Measurements from ENCODE around the gene TECTB.
"Not testable (repeated sequence)": the region's sequence is repeated elsewhere in the genome, so short reads cannot be mapped to it uniquely, and the experiment has no call there.

The TECTB gene

DNA sequence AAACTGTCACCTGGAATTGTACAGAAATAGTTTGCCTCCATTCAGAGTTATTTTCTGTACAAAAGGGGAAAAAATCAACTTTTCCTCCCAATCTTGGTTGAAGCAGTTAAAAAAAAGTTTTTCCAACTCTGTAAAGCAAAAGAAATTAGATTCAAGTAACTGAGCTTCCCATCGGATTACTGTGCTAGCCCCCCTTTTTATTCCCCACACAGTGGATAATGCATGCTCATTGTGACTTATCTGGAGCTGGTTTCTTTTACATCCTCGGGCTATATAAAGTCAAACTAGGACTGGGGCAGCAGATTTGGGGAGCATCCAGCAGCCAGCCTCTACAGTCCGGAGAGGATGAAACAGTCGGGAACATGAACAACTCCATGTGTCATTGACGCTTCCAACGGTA is at the start of gene TECTB:
Gene TECTB (plus strand): TSS at position 301 of the 400 bp plus-strand sequence. CDS start 335 bp downstream, outside the sequence.
- no peak for DNase-seq (ENCODE audit: low spot score)

GRCh38 chr10:112235141-112235540 is 48.1 kb upstream of the TECTB start:
- DNase-seq (ENCODE audit: low spot score), result no peak

DNA sequence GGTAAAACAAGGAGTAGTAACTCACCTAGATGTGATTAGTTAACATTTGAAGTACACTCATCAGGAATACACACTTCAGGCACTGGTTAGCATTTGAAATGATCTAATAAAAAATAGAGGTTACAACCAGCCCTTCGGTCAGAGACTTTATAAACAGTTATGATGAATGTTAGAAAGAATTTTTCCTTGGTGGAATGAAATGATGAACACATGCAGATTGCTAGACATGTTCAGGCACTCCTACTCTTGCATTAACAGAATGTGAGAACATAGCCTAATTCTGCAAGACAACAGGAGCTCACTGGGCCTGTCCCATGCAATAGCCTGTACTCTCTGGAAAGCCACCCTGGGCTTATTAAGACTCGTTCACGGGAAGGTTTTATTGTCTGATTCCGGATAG is 47.3 kb upstream of the TECTB start:
- no peak for DNase-seq (ENCODE audit: low spot score)

DNA sequence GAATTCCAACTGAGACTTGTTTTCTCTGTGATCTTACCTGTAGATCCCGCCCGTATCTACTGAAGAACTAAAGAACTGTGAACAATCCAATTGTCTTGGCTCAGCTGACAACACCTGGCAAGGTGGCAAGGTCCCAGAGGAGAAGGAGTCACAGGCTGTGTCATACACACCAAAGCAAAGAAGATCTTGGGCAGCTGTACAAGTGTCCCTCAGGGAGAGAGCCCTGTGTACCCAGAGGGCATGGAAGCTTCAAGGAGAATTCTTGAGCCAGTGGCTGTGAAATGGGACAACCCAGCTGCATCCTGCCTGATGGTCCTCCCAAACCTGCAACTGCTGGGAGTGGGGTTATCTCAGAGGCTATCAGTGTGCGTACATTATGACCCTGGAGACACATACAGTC is 46.7 kb upstream of the TECTB start:
- DNase-seq (ENCODE audit: low spot score), result no peak

GRCh38 chr10:112239347-112239746 is 43.9 kb upstream of the TECTB start:
- DNase-seq (ENCODE audit: low spot score), result no peak

- no peak for DNase-seq (ENCODE audit: low spot score)
Measured at GRCh38 chr10:112240441-112240840, 42.8 kb upstream of the TECTB start.

- no peak for DNase-seq (ENCODE audit: low spot score)
Measured at GRCh38 chr10:112241651-112242341, 41.4 kb upstream of the TECTB start.

GRCh38 chr10:112242769-112243168 is 40.4 kb upstream of the TECTB start:
- no peak for DNase-seq (ENCODE audit: low spot score)

GRCh38 chr10:112243713-112244112 is 39.5 kb upstream of the TECTB start:
- DNase-seq (ENCODE audit: low spot score), result no peak

DNA sequence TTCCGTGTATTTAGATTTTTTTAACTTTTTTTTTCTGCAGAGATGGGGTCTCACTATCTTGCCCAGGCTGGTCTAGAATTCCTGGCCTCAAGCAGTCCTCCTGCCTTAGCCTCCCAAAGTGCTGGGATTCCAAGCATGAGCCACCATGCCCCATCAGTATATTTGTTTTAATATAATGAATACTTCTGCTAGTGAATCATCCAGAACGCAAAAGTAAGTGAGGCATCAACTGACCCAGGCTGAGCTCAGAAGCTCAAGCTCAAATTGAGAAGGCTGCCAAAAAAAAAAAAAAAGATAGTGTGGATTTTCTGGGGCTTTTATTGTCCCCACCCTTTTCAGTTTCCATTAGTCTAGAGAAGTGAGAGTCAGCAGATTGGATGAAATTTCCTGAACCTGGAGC is 39.0 kb upstream of the TECTB start:
- no peak for DNase-seq (ENCODE audit: low spot score)

DNA sequence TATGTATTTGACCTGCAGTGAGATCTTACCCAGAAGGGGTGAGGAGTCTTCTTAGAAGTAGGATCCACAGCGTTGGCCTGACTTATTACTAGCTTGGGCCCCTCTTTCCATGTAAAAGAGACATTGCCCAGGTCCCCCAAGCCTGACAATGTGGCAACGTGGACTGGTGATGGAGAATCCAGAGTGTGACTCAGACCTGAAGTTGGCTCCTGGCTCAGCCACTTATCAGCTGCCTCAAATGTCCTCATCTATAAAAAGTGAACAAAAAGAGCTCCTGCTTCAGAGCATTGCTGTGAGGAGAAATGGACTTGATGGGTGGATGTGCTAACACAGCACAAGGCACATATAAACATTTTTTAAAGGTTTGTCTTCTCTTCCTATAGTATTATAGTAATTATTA is 35.4 kb upstream of the TECTB start:
- DNase-seq (ENCODE audit: low spot score), result no peak

GRCh38 chr10:112248584-112249295 is 34.5 kb upstream of the TECTB start:
- no peak for DNase-seq (ENCODE audit: low spot score)

DNA sequence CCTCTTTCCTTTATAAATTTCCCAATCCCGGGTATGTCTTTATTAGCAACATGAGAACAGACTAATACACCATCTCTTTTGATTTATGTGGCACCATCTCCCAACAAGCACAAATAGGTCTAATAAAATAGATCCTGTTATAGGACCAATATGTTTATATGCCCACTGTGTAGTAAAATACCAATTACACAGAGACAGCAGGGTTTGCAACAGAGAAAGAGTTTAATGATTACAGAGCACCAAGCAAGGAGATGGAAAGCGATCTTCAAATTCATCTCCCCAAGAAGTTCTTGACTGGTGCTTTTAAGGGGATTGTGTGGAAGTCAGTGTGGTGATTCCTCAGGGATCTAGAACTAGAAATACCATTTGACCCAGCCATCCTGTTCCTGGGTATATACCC is 33.5 kb upstream of the TECTB start:
- DNase-seq (ENCODE audit: low spot score), result no peak

DNA sequence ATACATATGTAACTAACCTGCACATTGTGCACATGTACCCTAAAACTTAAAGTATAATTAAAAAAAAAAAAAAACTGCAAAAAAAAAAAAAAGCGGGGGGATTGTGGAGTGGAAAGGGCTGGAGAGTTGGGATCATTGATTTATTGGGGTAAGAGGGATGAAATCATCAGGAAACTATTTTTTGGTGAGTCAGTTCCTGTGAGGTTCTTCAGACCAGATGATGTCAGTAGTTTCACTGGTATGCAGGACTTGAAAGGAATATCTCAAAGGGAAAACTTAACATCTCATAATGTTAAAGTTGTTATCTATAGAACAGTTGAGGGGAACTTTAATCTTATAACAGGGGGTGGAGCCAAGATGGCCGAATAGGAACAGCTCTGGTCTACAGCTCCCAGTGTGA is 32.6 kb upstream of the TECTB start:
- DNase-seq (ENCODE audit: low spot score), result no peak

DNA sequence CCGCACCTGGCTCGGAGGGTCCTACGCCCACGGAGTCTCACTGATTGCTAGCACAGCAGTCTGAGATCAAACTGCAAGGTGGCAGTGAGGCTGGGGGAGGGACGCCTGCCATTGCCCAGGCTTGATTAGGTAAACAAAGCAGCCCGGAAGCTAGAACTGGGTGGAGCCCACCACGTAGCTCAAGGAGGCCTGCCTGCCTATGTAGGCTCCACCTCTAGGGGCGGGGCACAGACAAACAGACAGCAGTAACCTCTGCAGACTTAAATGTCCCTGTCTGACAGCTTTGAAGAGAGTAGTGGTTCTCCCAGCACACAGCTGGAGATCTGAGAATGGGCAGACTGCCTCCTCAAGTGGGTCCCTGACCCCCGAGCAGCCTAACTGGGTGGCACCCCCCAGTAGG is 32.0 kb upstream of the TECTB start:
- not testable (repeated sequence) for DNase-seq (ENCODE audit: low spot score)

DNA sequence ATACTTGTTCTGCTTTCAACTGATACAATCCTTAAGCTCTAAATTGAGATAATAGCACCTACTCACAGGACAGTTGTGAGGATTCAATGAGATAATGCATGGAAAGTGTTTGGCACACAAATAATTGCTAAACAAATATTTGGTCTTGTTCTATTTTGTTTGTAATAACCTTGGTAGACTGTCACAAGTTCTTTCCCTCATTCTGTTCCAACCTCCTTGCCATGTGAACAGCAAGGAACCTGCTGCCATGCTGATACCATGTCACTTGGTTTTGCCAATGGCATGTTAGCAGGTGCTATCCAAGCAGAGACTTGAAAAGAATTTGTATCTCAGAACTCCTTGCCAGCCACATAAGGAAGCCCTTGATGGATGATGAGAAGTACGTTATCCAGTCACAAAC is 24.8 kb upstream of the TECTB start:
- DNase-seq (ENCODE audit: low spot score), result no peak

- DNase-seq (ENCODE audit: low spot score), result no peak
Measured at GRCh38 chr10:112259688-112260087, 23.5 kb upstream of the TECTB start.

GRCh38 chr10:112260831-112261230 is 22.4 kb upstream of the TECTB start:
- DNase-seq (ENCODE audit: low spot score), result no peak

GRCh38 chr10:112261281-112261822 is 21.8 kb upstream of the TECTB start:
- DNase-seq (ENCODE audit: low spot score), result no peak

GRCh38 chr10:112262546-112262945 is 20.7 kb upstream of the TECTB start:
- DNase-seq (ENCODE audit: low spot score), result no peak

DNA sequence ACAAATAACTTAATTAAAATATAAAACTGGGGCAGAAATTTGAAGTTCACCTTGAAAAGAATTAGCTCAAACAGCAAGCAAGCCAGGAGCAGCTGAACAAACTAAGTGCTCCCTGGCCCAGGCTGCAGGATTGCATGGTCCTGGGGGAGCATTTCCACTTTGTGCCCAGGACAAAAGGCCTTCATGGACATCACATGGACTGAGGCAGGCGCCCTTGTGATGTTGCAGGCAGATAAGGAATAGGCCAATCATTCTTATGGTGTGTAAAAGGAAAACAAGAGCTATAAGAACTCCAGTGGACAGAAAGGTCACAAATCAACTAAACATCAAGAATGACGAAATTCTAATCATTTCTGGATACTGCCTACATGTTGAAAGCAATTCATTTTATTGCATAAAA is 17.5 kb upstream of the TECTB start:
- no peak for DNase-seq (ENCODE audit: low spot score)

DNA sequence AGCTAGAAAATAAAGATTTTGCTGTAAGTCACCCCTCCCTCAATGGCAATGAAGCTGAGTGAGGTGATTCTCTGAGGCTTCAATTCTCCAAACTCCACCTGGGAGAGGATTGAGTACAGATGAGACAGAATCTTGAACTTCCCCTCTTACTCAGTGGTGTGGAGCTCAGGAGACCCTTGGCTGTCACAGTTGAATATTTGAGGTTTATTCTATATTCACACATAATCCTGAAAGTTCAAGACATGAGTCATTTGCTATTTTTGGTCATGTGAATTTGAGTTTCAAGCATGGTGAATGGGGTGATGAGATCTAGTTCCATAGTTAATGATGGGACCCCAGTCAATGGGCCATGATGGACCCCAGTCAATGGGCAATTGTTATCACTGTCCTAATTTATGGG is 13.9 kb upstream of the TECTB start:
- no peak for DNase-seq (ENCODE audit: low spot score)

DNA sequence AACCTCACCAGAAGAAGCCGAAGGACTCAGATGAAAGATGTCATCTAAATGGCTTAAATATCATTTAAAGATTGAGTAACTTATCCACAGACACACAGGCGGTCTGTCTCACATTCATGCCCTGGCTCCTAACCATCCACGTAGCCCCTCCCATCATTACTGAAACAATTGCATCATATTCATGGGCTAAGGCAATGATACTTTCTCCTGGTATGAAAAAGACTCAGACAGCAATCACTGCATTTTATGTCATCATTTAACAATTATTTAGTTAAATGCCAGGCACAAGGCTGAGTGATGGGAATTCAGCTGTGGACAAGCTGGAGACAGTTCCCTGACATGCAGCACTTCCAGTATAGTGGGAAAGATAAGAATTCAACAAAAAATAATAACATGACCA is 11.2 kb upstream of the TECTB start:
- DNase-seq (ENCODE audit: low spot score), result no peak

DNA sequence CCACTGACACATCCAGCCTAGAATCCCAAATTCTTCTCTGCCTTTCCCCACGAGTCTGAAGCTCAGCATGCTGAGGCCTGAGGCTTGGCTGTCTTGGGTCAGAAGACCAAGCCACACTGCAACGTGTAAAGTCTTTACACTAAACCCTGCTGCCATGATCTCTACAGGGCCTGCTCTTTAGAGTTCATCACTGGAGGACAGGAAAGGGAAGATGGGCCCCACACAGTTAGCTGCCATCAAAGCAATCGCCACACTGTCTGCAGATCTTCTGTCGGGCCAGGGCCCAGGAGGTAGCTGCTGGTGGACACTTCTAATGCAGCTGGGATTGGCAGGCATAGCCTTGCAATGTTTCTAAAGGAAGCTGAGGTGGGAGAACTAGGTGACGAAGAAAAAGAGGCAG is 8.4 kb upstream of the TECTB start:
- no peak for DNase-seq (ENCODE audit: low spot score)
